A549 (cell line): ENCODE measurements around the gene AIG1.

Source experiments
- CBX8 ChIP-seq: fragments of 200-600 bp; sonication (generic); IDR thresholded peaks from 2 replicates; pipeline ENCODE4 v1.6.1; 2016
- CEBPB ChIP-seq, 2 experiments: fragments of >200 bp in 1 of 2; sonication (Bioruptor Twin) in 1 of 2; formaldehyde crosslinking in 1 of 2; IDR thresholded peaks; 2 replicates each; pipeline ENCODE4 v1.6.1; 2012 to 2016
- CTCF ChIP-seq: fragments of >200 bp; sonication (Bioruptor Twin); formaldehyde crosslinking; IDR thresholded peaks from 3 replicates; pipeline ENCODE4 v1.5.1; 2016
- EP300 ChIP-seq, 2 experiments: fragments of >200 bp; sonication (Bioruptor Twin); formaldehyde crosslinking; IDR thresholded peaks; 2 replicates in 1 of 2; 3 replicates in 1 of 2; pipeline ENCODE4 v1.6.1; 2016 to 2017
- FOSB ChIP-seq: fragments of 250-450 bp; sonication (Bioruptor Pico); IDR thresholded peaks from 2 replicates; pipeline ENCODE4 v1.5.0; 2020; ENCODE audit warnings: mild to moderate bottlenecking, moderate library complexity
- JUNB ChIP-seq: fragments of >200 bp; sonication (Bioruptor Twin); formaldehyde crosslinking; IDR thresholded peaks from 2 replicates; pipeline ENCODE4 v1.6.1; 2016
- MAFK ChIP-seq: fragments of 450-650 bp; IDR thresholded peaks from 2 replicates; pipeline ENCODE4 v1.6.1; 2014; ENCODE audit not compliant: partially characterized antibody
- MYC ChIP-seq: IDR thresholded peaks from 2 replicates; pipeline ENCODE4 v1.6.1; 2012; ENCODE audit warnings: mild to moderate bottlenecking, inconsistent platforms, low read length, improper control_type of control experiment, borderline replicate concordance
- POLR2A ChIP-seq: IDR thresholded peaks from 2 replicates; pipeline ENCODE4 v1.6.1; 2012; ENCODE audit warnings: mild to moderate bottlenecking, low read length
- REST ChIP-seq: fragments of 200-600 bp; sonication (generic); IDR thresholded peaks from 2 replicates; pipeline ENCODE4 v1.6.1; 2016; ENCODE audit warnings: antibody characterized with exemption, mild to moderate bottlenecking, moderate library complexity
- SMC3 ChIP-seq: fragments of >200 bp; sonication (Bioruptor Twin); formaldehyde crosslinking; IDR thresholded peaks from 3 replicates; pipeline ENCODE4 v1.6.1; 2018; ENCODE audit warnings: inconsistent platforms
- TP53 ChIP-seq: fragments of 250-450 bp; sonication (Bioruptor Pico); IDR thresholded peaks from 2 replicates; pipeline ENCODE4 v1.5.0; 2021; ENCODE audit warnings: mild to moderate bottlenecking, moderate library complexity
- ZNF302 ChIP-seq: fragments of 250-450 bp; sonication (Bioruptor Pico); IDR thresholded peaks from 2 replicates; pipeline ENCODE4 v1.9.0; 2021; ENCODE audit warnings: inconsistent platforms, mild to moderate bottlenecking, moderate library complexity

- TF ChIP-seq FOSB (CRISPR knock-in tag) (no peak), POLR2A (no peak), CTCF (no peak), CEBPB (IDR thresholded peaks at IDR 0.05) (no peak), MYC (no peak), SMC3 (no peak), TP53 (CRISPR knock-in tag) (no peak), CBX8 (no peak), EP300 (IDR thresholded peaks at IDR 0.05) (no peak), MAFK (no peak), REST (no peak), ZNF302 (CRISPR knock-in tag) (no peak), JUNB (no peak)
Measured at GRCh38 chr6:143251288-143251687, 190.6 kb downstream of the AIG1 start.
